Keratinocyte (primary cell): ENCODE results near the gene CNPY1.

Experiments used
- EZH2 ChIP-seq: IDR thresholded peaks from one replicate; pipeline ENCODE4 v1.6.1; 2012; ENCODE audit warnings: inconsistent platforms, mild to moderate bottlenecking, low read length, moderate library complexity
- TF ChIP-seq, protein P1 (sequence below), 3 experiments: IDR thresholded peaks in 1 of 3; conservative IDR thresholded peaks in 1 of 3; optimal IDR thresholded peaks in 1 of 3; 2 replicates in 2 of 3; 3 replicates in 1 of 3; pipeline versions ENCODE3 to v1.5.1; 2011; ENCODE audit warnings: low read length in 3 of 3, mild to moderate bottlenecking in 3 of 3, moderate library complexity in 2 of 3, control low read depth in 1 of 3, inconsistent platforms in 1 of 3; ENCODE audit not compliant: insufficient read depth in 2 of 3; ENCODE audit errors: extremely low read depth in 1 of 3

DNA sequence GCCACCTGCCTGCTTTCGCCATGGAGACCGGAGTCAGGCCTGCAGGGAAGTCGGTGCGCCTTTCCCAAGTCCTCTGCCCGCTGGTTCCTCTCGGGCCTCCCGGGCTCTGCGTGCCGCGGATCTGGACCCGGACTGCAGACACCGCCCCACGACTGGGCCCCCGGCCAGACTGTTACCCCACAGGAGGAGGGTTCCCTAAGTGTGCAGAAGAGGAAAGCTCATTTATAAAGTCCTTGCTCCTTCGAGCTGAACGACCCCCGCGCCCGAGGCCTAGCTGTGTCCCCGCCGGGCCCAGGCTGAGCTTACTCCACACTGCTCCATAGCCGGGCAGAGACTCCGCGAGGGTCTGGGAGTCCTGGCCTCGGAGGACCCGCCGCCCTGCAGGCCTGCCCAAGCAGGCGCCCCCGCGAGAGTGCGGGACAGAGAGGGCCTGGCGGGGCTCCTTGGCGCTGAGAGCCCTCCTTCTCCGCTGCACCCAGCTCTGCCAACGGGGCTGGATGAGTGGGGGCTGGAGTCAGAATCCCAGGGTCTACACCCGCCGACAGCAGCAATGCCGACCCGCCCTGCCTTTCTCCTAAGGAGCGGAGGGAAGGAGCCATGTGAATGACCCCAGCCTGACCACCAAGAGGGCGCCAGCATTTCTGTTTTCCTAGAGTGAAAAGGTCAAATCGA, 80.1 kb downstream of the CNPY1 start:
- peak; percentile 84 for TF ChIP-seq EZH2
- TF ChIP-seq, protein P1, sequence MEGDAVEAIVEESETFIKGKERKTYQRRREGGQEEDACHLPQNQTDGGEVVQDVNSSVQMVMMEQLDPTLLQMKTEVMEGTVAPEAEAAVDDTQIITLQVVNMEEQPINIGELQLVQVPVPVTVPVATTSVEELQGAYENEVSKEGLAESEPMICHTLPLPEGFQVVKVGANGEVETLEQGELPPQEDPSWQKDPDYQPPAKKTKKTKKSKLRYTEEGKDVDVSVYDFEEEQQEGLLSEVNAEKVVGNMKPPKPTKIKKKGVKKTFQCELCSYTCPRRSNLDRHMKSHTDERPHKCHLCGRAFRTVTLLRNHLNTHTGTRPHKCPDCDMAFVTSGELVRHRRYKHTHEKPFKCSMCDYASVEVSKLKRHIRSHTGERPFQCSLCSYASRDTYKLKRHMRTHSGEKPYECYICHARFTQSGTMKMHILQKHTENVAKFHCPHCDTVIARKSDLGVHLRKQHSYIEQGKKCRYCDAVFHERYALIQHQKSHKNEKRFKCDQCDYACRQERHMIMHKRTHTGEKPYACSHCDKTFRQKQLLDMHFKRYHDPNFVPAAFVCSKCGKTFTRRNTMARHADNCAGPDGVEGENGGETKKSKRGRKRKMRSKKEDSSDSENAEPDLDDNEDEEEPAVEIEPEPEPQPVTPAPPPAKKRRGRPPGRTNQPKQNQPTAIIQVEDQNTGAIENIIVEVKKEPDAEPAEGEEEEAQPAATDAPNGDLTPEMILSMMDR (optimal IDR thresholded peaks at IDR 0.05 in 1 of 3, IDR thresholded peaks at IDR 0.05 in 1 of 3, conservative IDR thresholded peaks at IDR 0.05 in 1 of 3; ENCODE audit: extremely low read depth in 1 of 3, insufficient read depth in 2 of 3, low read length in 3 of 3) = no peak
